Upper lobe of right lung (tissue), 1 donor: ENCODE measurements around the gene LAMA3. TPM values are rescaled to one million over a fixed set of nuclear protein-coding genes. Genes with fewer than 3 reads are reported as not detected.

ENCODE experiments used
- ATAC-seq: fragments of 200-7000 bp; cut with Tn5 transposase; one replicate; pipeline ENCODE4 v1.9.1; 2020; ENCODE audit warnings: mild to moderate bottlenecking, moderate library complexity
- DNase-seq: peaks from one replicate; pipeline ENCODE4 v3.0.0-alpha.2; 2020
- H3K27ac ChIP-seq: fragments of 200-600 bp; one replicate; pipeline ENCODE4 v1.8.0; 2022
- H3K27me3 ChIP-seq: fragments of 200-600 bp; one replicate; pipeline ENCODE4 v1.8.0; 2022; ENCODE audit warnings: mild to moderate bottlenecking
- H3K36me3 ChIP-seq: fragments of 200-600 bp; one replicate; pipeline ENCODE4 v1.8.0; 2022
- H3K4me1 ChIP-seq: fragments of 200-600 bp; one replicate; pipeline ENCODE4 v1.8.0; 2022
- H3K4me3 ChIP-seq: fragments of 200-600 bp; one replicate; pipeline ENCODE4 v1.8.0; 2022; ENCODE audit warnings: mild to moderate bottlenecking
- H3K9me3 ChIP-seq: fragments of 200-600 bp; one replicate; pipeline ENCODE4 v1.8.0; 2022
- CTCF ChIP-seq: fragments of 200-600 bp; IDR thresholded peaks from one replicate; pipeline ENCODE4 v1.8.0; 2022; ENCODE audit warnings: antibody characterized with exemption
- intact Hi-C: fragments of 100-400 bp; cut with DNase I; formaldehyde crosslinking; loops from one replicate; pipeline ENCODE4 v1.11.0; 2022
- total RNA-seq: library from RNA; stranded (reverse); fragmentation: NEBNext Ultra II Directional; extraction: Animal tissue kit (Norgen Biotek cat#: 25700); gene quantifications from one replicate; pipeline ENCODE4 v1.2.1, GENCODE V29; 2021
- donor health status: DM: no; HTN: yes; CAD: no; lungs with severe emphysema.

The LAMA3 gene
- total RNA-seq, 1 donor from 2014 or later, result 139 TPM

GRCh38 chr18:23793051-23793450 lies 103.8 kb downstream of the LAMA3 start:
- no peaks in the 10 kb centered on the region for H3K27me3 ChIP-seq
- TF ChIP-seq CTCF, result no peak
- ATAC-seq (peak; percentile 49), DNase-seq (no peak)
- intact Hi-C loops, result no loop called here
- H3K27ac ChIP-seq, result no peak overlapping the region
- no peak overlapping the region for H3K4me3 ChIP-seq
- H3K4me1 ChIP-seq, result no peaks in the 10 kb centered on the region
- no peaks in the 10 kb centered on the region for H3K9me3 ChIP-seq
- no peaks in the 10 kb centered on the region for H3K36me3 ChIP-seq

- Histone ChIP-seq H3K27me3 (no peaks in the 10 kb centered on the region), H3K4me1 (no peaks in the 10 kb centered on the region), H3K36me3 (no peaks in the 10 kb centered on the region), H3K4me3 (no peak overlapping the region), H3K9me3 (no peaks in the 10 kb centered on the region), H3K27ac (no peak overlapping the region)
- DNase-seq, result no peak
- TF ChIP-seq CTCF, result no peak
- no peak for ATAC-seq
- intact Hi-C loops, result no loop called here
Measured at GRCh38 chr18:23793985-23794867, 105.0 kb downstream of the LAMA3 start.

- intact Hi-C loops, result no loop called here
- H3K27ac ChIP-seq, result no peak overlapping the region
- no peaks in the 10 kb centered on the region for H3K9me3 ChIP-seq
- no peaks in the 10 kb centered on the region for H3K27me3 ChIP-seq
- no peak for TF ChIP-seq CTCF
- DNase-seq, result no peak
- H3K4me1 ChIP-seq, result no peaks in the 10 kb centered on the region
- no peak overlapping the region for H3K4me3 ChIP-seq
- H3K36me3 ChIP-seq, result no peaks in the 10 kb centered on the region
- ATAC-seq, result no peak
Measured at GRCh38 chr18:23798249-23798648, 109.0 kb downstream of the LAMA3 start.

GRCh38 chr18:23798824-23799223 lies 109.6 kb downstream of the LAMA3 start:
- Histone ChIP-seq H3K27me3 (no peaks in the 10 kb centered on the region), H3K9me3 (no peaks in the 10 kb centered on the region), H3K27ac (no peak overlapping the region), H3K36me3 (no peaks in the 10 kb centered on the region), H3K4me1 (no peaks in the 10 kb centered on the region), H3K4me3 (no peak overlapping the region)
- TF ChIP-seq CTCF, result no peak
- DNase-seq (no peak), ATAC-seq (no peak)
- intact Hi-C loops, result no loop called here

- intact Hi-C loops, result no loop called here
- no peak for DNase-seq
- no peak for TF ChIP-seq CTCF
Measured at GRCh38 chr18:23799540-23799939, 110.3 kb downstream of the LAMA3 start.

More at GRCh38 chr18:23799540-23799939, 110.3 kb downstream of the LAMA3 start:
- H3K4me1 ChIP-seq, result no peaks in the 10 kb centered on the region
- no peak overlapping the region for H3K27ac ChIP-seq
- no peak overlapping the region for H3K4me3 ChIP-seq
- no peaks in the 10 kb centered on the region for H3K9me3 ChIP-seq
- no peaks in the 10 kb centered on the region for H3K36me3 ChIP-seq
- ATAC-seq, result no peak
- no peaks in the 10 kb centered on the region for H3K27me3 ChIP-seq
